ENCODE data around the gene RIIAD1.
A peak's percentile ranks its signal among the peaks of the same experiment; 100 is the strongest.
"Not testable (repeated sequence)": the region's sequence is repeated elsewhere in the genome, so short reads cannot be mapped to it uniquely, and the experiment has no call there.

Gene RIIAD1

GRCh38 chr1:151737479-151737878, 16.2 kb downstream of the RIIAD1 start:
- DNase-seq, result no peak

- DNase-seq, result no peak
Observed at GRCh38 chr1:151739590-151740355, 18.5 kb downstream of the RIIAD1 start.

GRCh38 chr1:151741516-151741915, 20.2 kb downstream of the RIIAD1 start:
- no peak for DNase-seq

GRCh38 chr1:151756291-151756690, 35.0 kb downstream of the RIIAD1 start:
- DNase-seq, result no peak

- DNase-seq, result no peak
Observed at GRCh38 chr1:151759241-151759640, 37.9 kb downstream of the RIIAD1 start.

GRCh38 chr1:151760597-151761385, 39.5 kb downstream of the RIIAD1 start:
- DNase-seq, result no peak

- DNase-seq, result peak; percentile 87
Observed at GRCh38 chr1:151762941-151763921, 41.9 kb downstream of the RIIAD1 start, which contains the start of gene MRPL9. MRPL9 (minus strand) TSS chr1:151763496; CDS start chr1:151763479, 17 bp downstream.

GRCh38 chr1:151763990-151764389, 42.7 kb downstream of the RIIAD1 start:
- DNase-seq, result no peak

GRCh38 chr1:151768351-151769066, 47.2 kb downstream of the RIIAD1 start:
- not testable (repeated sequence) for DNase-seq

GRCh38 chr1:151769270-151769669, 47.9 kb downstream of the RIIAD1 start:
- not testable (repeated sequence) for DNase-seq

- no peak for DNase-seq
Observed at GRCh38 chr1:151773702-151774101, 52.4 kb downstream of the RIIAD1 start.

- DNase-seq, result no peak
Observed at GRCh38 chr1:151774256-151774922, 53.1 kb downstream of the RIIAD1 start.

- no peak for DNase-seq
Observed at GRCh38 chr1:151775894-151776664, 54.8 kb downstream of the RIIAD1 start.

- DNase-seq, result no peak
Observed at GRCh38 chr1:151776665-151777062, 55.3 kb downstream of the RIIAD1 start.

- no peak for DNase-seq
Observed at GRCh38 chr1:151777317-151777716, 56.0 kb downstream of the RIIAD1 start.
